Right lobe of liver (tissue), 4 donors: ENCODE data around the gene NTNG2.

Source experiments
- POLR2A ChIP-seq: fragments of 450-650 bp; IDR thresholded peaks from one replicate; pipeline ENCODE4 v1.6.1; 2017; ENCODE audit warnings: antibody characterized with exemption, mild to moderate bottlenecking
- TF ChIP-seq, protein P1 (sequence below), 4 donors: fragments of 200-600 bp in 3 of 4; fragments of 450-650 bp in 1 of 4; IDR thresholded peaks; one replicate each; pipeline versions ENCODE4 v1.5.1 to v1.8.0; 2016 to 2022; ENCODE audit warnings: antibody characterized with exemption in 4 of 4, mild to moderate bottlenecking in 2 of 4
- donor health status: DM: no; HTN: no; CAD: no.
- donor health status: DM: no; HTN: no; CAD: no.
- donor health status: DM: no; HTN: yes; CAD: no.

GRCh38 chr9:132192728-132193127 is 30.9 kb downstream of the NTNG2 start:
- TF ChIP-seq, protein P1, sequence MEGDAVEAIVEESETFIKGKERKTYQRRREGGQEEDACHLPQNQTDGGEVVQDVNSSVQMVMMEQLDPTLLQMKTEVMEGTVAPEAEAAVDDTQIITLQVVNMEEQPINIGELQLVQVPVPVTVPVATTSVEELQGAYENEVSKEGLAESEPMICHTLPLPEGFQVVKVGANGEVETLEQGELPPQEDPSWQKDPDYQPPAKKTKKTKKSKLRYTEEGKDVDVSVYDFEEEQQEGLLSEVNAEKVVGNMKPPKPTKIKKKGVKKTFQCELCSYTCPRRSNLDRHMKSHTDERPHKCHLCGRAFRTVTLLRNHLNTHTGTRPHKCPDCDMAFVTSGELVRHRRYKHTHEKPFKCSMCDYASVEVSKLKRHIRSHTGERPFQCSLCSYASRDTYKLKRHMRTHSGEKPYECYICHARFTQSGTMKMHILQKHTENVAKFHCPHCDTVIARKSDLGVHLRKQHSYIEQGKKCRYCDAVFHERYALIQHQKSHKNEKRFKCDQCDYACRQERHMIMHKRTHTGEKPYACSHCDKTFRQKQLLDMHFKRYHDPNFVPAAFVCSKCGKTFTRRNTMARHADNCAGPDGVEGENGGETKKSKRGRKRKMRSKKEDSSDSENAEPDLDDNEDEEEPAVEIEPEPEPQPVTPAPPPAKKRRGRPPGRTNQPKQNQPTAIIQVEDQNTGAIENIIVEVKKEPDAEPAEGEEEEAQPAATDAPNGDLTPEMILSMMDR (IDR thresholded peaks at IDR 0.05), result no peak
- no peak for TF ChIP-seq POLR2A
